Measurements from ENCODE around the gene THRA. TPM values are rescaled to one million over a fixed set of nuclear protein-coding genes. Genes with fewer than 3 reads are reported as not detected.

The THRA gene, protein sequence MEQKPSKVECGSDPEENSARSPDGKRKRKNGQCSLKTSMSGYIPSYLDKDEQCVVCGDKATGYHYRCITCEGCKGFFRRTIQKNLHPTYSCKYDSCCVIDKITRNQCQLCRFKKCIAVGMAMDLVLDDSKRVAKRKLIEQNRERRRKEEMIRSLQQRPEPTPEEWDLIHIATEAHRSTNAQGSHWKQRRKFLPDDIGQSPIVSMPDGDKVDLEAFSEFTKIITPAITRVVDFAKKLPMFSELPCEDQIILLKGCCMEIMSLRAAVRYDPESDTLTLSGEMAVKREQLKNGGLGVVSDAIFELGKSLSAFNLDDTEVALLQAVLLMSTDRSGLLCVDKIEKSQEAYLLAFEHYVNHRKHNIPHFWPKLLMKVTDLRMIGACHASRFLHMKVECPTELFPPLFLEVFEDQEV
- 10 to 100 TPM; 24.1 to 27.0 TPM for total RNA-seq

DNA sequence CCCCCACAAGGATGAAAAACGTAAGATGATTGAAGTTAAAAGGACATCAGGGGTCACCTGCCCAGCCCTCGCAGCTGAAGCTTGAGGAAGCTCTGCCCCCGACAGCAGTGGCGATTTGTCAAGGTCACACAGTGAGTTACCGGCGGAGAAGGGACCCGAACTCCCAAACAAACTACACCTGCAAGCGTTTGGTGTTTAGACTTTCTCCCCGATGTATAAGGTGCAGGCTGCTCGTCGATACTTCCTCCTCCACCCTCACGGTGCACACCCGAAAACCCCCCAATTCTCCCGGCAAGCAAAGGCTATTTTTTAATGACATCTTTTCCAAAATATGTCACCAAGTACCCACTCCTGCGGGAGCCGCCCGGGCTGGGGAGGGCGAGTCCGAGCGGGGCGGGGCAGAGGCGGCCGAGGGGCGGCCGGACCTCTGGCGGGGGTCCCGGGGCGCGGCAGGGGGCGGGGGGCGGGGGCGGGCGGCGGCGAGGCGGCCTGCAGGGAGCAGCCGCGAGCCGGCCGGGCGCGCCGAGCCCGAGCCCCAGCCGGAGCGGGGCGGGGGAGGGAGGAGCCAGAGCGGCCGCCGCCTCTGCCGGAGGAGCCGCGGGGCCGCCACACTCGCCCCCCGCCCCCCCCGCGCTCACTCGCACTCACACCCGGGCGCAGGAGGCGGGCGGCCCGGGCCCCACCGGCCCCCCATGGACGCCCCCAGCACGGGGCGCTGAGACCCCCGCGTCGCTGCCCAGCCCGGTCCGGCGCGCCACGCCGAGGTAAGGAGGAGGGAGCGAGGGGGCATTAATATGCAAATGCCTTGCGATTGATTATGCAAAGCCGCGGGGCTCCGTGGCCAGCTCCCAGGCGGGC, at the start of gene THRA:
Gene THRA, plus strand, starts transcription at position 637 of the 858 bp plus-strand sequence. CDS start 11,524 bp downstream, outside the sequence.

DNA sequence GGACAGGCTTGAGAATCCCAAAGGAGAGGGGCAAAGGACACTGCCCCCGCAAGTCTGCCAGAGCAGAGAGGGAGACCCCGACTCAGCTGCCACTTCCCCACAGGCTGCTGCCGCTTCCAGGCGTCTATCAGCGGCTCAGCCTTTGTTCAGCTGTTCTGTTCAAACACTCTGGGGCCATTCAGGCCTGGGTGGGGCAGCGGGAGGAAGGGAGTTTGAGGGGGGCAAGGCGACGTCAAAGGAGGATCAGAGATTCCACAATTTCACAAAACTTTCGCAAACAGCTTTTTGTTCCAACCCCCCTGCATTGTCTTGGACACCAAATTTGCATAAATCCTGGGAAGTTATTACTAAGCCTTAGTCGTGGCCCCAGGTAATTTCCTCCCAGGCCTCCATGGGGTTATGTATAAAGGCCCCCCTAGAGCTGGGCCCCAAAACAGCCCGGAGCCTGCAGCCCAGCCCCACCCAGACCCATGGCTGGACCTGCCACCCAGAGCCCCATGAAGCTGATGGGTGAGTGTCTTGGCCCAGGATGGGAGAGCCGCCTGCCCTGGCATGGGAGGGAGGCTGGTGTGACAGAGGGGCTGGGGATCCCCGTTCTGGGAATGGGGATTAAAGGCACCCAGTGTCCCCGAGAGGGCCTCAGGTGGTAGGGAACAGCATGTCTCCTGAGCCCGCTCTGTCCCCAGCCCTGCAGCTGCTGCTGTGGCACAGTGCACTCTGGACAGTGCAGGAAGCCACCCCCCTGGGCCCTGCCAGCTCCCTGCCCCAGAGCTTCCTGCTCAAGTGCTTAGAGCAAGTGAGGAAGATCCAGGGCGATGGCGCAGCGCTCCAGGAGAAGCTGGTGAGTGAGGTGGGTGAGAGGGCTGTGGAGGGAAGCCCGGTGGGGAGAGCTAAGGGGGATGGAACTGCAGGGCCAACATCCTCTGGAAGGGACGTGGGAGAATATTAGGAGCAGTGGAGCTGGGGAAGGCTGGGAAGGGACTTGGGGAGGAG, 47.5 kb upstream of the THRA start, which contains the start of gene CSF3:
Gene CSF3, plus strand, starts transcription at position 436 of the 993 bp plus-strand sequence. Its CDS starts 35 bp downstream, at position 471.

DNA sequence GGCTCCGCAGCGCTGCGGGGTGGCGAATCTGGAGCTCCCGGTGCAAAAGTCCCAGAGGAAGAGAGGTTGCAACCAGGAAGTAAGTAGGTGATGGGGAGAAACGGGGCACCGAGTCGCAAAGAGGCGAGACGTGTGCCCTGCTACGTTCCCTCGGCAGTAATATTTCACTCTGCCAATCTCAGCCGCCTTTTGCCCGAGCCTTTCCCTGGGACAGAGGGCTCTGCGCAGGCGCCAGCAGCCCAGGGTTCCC, 37.6 kb downstream of the THRA start, which contains the start of gene NR1D1:
Gene NR1D1, minus strand, starts transcription at position 171 of the 250 bp plus-strand sequence. CDS start 495 bp downstream, outside the sequence.

DNA sequence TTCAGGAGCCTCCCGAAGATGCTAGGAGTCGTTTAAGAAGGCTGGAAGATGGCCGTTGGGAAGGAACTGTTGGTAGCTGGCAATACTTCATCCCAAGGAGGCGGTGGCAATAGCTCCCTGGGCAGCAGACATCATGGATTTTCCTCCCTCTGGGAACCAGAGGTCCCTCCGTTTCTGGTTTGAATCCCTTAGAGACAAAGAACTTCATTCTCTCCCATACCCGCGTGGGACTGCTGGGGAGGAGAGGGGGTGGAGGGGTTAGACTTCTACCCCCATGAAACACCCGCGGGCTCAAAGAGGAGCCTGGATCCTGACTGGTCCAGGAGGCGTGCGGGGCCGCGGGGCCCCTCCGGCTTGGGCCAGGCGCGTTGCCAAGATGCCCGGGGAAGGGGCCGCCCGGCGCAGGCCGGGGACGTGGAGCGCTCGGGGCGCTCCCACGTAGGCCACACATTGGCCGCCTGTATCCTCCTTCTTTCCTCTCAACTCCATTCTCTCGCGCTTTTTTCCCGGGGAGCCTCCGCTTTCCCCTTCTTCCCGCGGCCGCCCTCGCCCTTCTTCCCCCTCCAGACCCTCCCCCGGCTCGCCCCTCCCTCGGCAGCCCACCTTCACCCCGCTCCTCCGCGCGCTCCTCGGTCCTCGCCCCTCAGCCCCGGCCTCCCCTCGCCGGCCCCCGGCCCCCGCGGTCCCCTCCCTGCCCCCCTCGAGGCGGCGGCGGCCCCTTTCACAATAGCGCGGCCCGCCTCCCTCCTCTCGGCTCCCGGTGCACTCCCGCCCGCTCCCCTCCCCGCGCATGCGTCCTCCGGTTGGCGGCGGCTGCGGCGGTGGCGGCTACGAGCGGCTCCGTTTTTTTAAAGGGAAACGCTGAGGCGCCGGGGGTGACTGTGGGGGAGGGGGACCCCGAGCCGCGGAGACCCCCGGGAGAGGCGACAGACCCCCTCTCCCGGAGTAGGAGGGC, 58.7 kb downstream of the THRA start, which contains the start of gene MSL1:
Gene MSL1, plus strand, starts transcription at position 791 of the 955 bp plus-strand sequence. CDS start 642 bp downstream, outside the sequence.

Small RNA genes lying within 50 kb of the gene (small RNA-seq; reads per million reads assigned to genes)
- 266 to 760 reads per million in 2 donors for gene SNORD124

Other genes starting within 250 kb of the THRA start
- gene IKZF3, start 198.7 kb upstream of the THRA start, total RNA-seq: not detected
- gene ZPBP2, start 194.8 kb upstream of the THRA start, total RNA-seq: not detected
- 1 to 10 TPM; 1.7 to 2.0 TPM for gene GSDMB, start 144.3 kb upstream of the THRA start, total RNA-seq
- 10 to 100 TPM; 21.3 to 35.8 TPM for gene ORMDL3, start 135.4 kb upstream of the THRA start, total RNA-seq
- not detected for gene LRRC3C, start 135.2 kb upstream of the THRA start, total RNA-seq
- not detected for gene GSDMA, start 100.0 kb upstream of the THRA start, total RNA-seq
- 100 to 1,000 TPM; 112 to 167 TPM for gene PSMD3, start 82.2 kb upstream of the THRA start, total RNA-seq
- 1 to 10 TPM in 1 of 2 donors, not detected in 1; 1.0 TPM for gene CSF3, start 47.5 kb upstream of the THRA start, total RNA-seq
- 10 to 100 TPM; 75.7 to 79.3 TPM for gene MED24, start 8.6 kb upstream of the THRA start, total RNA-seq
- 1 to 10 TPM; 2.4 to 3.3 TPM for gene NR1D1, start 37.6 kb downstream of the THRA start, total RNA-seq
- 10 to 100 TPM; 41.6 to 48.3 TPM for gene MSL1, start 59.0 kb downstream of the THRA start, total RNA-seq
- 10 to 100 TPM; 34.4 to 34.6 TPM for gene CASC3, start 77.6 kb downstream of the THRA start, total RNA-seq
- 1 to 10 TPM; 2.8 to 3.3 TPM for gene RAPGEFL1, start 114.5 kb downstream of the THRA start, total RNA-seq
- 1 to 10 TPM; 4.5 to 6.7 TPM for gene WIPF2, start 156.3 kb downstream of the THRA start, total RNA-seq
- 10 to 100 TPM; 17.6 to 59.9 TPM for gene CDC6, start 224.9 kb downstream of the THRA start, total RNA-seq
- gene RARA, start 246.2 kb downstream of the THRA start, total RNA-seq: 10 to 100 TPM; 16.2 to 17.3 TPM